GM12801 (cell line): ENCODE results near the gene ADAMTS20.
A peak's percentile ranks its signal among the peaks of the same experiment; 100 is the strongest.

Experiments used
- TF ChIP-seq, protein P1 (sequence below): IDR thresholded peaks from one replicate; pipeline ENCODE4 v1.5.1; 2011; ENCODE audit warnings: control low read depth; ENCODE audit not compliant: insufficient read length; ENCODE audit errors: extremely low read depth

ADAMTS20 gene

DNA sequence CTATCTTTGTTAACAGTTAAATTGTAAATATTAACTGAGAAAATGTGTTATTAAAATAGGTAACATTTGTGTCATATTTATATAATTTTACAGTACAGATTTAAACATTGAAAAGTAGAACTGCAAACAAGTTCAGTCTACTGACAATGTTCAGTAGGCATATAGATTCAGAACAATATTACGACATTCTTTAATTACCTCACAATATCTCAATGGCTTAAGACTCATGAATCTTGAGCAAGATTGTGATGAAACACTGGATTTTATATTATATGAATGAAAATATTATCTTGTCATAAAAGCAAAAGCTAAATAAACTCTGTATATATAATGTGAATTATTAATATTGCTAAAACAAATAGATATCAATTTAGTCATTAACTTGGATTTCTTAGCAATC, 194.9 kb downstream of the ADAMTS20 start:
- TF ChIP-seq, protein P1, sequence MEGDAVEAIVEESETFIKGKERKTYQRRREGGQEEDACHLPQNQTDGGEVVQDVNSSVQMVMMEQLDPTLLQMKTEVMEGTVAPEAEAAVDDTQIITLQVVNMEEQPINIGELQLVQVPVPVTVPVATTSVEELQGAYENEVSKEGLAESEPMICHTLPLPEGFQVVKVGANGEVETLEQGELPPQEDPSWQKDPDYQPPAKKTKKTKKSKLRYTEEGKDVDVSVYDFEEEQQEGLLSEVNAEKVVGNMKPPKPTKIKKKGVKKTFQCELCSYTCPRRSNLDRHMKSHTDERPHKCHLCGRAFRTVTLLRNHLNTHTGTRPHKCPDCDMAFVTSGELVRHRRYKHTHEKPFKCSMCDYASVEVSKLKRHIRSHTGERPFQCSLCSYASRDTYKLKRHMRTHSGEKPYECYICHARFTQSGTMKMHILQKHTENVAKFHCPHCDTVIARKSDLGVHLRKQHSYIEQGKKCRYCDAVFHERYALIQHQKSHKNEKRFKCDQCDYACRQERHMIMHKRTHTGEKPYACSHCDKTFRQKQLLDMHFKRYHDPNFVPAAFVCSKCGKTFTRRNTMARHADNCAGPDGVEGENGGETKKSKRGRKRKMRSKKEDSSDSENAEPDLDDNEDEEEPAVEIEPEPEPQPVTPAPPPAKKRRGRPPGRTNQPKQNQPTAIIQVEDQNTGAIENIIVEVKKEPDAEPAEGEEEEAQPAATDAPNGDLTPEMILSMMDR: no peak

DNA sequence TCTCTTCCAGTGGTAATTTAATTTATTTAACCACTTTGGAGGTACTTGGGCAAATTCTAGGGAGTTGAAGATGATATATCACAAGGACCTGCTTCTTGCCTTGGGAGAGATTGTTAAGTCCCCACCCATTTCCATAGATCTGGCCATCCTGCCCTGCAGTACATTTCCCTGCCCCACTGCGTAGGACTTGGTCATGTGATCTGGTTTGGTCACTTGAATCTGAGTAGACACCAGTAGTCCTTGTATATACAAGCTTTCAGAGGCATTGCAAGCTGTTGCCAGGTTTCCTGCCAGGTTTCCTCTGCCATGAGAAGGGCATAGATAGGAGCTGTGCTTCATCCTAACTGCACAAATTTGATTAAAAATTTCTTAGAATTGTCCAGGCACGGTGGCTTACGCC, 200.0 kb downstream of the ADAMTS20 start:
- TF ChIP-seq, protein P1: no peak

DNA sequence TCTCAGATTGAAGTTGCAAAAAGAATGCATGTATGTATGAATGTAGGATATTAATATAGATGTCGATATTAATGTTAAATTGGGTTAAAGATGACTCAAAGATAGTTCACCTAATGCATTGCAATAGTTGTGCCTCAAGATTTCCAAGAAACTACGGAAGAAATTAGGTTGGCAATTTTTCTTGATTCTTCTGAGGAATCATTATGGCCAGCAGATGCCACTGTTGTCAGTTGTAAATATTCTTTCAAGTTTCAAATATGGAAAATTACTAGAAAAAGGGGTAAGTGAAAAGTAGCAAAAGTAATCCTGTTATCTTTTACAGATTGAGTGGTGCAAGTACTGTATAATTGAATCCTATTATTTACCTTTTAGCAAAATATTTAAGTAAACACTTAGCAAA, 202.1 kb downstream of the ADAMTS20 start:
- TF ChIP-seq, protein P1: no peak

DNA sequence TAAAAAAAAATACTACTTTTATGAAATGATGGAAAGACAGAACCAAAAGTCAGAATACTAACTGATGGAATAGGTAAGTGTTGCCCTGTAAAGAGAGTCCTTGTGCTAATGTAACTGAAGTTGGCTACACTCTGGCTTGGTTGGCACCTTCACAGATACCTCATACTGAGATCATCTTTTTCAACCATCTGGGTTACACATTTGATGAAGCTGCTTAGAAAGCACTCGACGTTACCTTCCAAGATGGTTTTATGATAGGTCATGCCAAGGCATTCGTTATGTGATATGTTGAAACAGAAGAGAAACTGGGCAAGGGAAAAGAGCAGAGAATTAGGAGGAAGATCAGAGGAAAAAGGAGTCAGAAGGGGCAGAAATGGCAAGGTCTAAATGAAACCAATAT, 203.8 kb downstream of the ADAMTS20 start:
- TF ChIP-seq, protein P1: no peak

DNA sequence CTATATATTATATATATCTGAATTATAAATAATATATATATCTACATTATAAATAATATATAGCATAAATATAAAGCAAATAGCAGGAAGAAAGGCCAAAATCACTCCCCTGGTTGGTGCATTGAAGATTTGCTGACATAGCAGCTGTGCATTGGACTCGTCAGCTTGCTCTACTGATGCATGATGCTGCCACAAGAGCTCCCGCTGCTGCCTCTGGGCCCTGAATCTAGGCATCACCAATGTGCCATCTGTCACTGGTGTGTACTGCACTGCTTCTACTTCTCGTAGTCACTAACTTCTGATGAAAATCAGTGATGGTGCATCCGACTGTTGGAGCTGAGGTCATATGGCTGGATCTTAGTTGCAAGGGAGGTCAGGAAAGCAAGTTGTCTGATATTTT, 205.0 kb downstream of the ADAMTS20 start:
- TF ChIP-seq, protein P1: no peak

DNA sequence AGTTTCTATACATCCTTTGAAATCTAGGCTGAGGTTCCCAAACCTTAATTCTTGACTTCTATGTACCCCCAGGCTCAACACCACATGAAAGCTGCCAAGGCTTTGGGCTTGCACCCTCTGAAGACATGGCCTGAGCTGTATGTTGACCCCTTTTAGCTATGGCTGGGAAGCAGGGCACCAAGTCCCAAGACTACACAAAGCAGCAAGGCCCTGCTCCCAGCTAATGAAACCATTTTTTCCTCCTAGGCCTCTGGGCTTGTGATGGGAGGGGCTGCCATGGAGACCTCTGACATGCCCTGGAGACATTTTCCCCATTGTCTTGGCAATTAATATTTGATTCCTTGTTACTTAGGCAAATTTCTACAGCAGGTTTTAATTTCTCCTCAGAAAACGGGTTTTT, 207.0 kb downstream of the ADAMTS20 start:
- TF ChIP-seq, protein P1: no peak

DNA sequence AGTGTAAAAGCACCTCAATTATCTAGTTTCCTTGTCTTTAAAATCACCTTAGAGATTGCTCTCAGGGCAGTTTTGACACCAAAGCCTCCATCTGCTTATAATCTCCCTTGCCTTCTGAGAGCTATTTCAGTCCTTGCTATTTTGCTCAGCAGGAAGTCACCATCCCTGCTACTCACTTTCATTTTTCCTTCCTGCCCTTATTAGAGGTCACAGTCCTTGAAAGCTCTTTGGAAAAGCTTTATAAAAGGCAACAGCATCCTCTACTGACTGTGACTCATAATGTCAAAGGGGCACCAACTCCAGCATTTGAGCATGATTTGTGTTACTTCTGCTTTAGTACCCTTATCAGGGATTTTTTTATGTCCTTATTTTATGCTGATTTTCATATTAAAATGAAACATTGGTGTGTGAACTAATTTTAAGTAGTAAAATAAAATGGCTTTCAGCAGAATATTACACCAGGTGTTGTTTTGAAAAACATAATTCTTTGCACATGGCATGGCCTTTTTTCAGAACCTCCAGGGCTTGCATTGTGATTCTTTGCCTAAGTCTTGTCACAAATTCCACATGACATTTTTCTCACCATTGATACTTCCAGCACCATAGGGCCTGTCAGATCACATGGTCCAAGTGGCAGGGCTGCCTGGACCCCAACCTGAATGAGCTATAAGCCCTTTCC, 213.0 kb downstream of the ADAMTS20 start:
- TF ChIP-seq, protein P1: peak; percentile 41
